PFSK-1 (cell line): ENCODE results near the gene SCN5A.

Experiments used
- FOXP2 ChIP-seq: optimal IDR thresholded peaks from 2 replicates; pipeline ENCODE3; 2011; ENCODE audit warnings: borderline replicate concordance, control low read depth, inconsistent platforms; ENCODE audit not compliant: insufficient read depth; ENCODE audit errors: extremely low read length, extremely low read depth
- POLR2AphosphoS5 ChIP-seq: IDR thresholded peaks from 2 replicates; pipeline ENCODE4 v1.6.1; 2012; ENCODE audit warnings: low read depth, mild to moderate bottlenecking, control low read depth, low read length, moderate library complexity
- REST ChIP-seq, 2 experiments: IDR thresholded peaks; 2 replicates each; pipeline versions ENCODE4 v1.6.1 to v1.8.0; 2011 to 2012; ENCODE audit warnings: low read depth in 2 of 2, low read length in 2 of 2, control low read depth in 1 of 2, inconsistent platforms in 1 of 2, mild to moderate bottlenecking in 1 of 2, moderate library complexity in 1 of 2; ENCODE audit not compliant: insufficient read depth in 1 of 2
- SIN3A ChIP-seq: IDR thresholded peaks from 2 replicates; pipeline ENCODE4 v1.6.1; 2012; ENCODE audit warnings: mild to moderate bottlenecking, low read length, moderate library complexity, borderline replicate concordance; ENCODE audit not compliant: insufficient read depth
- TAF1 ChIP-seq: IDR thresholded peaks from 2 replicates; pipeline ENCODE4 v1.6.1; 2012; ENCODE audit warnings: low read length, control low read depth, borderline replicate concordance; ENCODE audit not compliant: insufficient read depth

Gene SCN5A

GRCh38 chr3:38644016-38644661 is 5.3 kb downstream of the SCN5A start:
- TF ChIP-seq REST (IDR thresholded peaks at IDR 0.05; ENCODE audit: insufficient read depth in 1 of 2, low read depth in 2 of 2, low read length in 2 of 2) (no peak), SIN3A (no peak), FOXP2 (no peak), POLR2AphosphoS5 (no peak), TAF1 (no peak)

GRCh38 chr3:38643592-38643991 is 5.9 kb downstream of the SCN5A start:
- no peak for TF ChIP-seq TAF1
- TF ChIP-seq FOXP2, result no peak
- no peak for TF ChIP-seq SIN3A
- no peak for TF ChIP-seq POLR2AphosphoS5
- no peak for TF ChIP-seq REST (IDR thresholded peaks at IDR 0.05; ENCODE audit: insufficient read depth in 1 of 2, low read depth in 2 of 2, low read length in 2 of 2)

- TF ChIP-seq REST (IDR thresholded peaks at IDR 0.05; ENCODE audit: insufficient read depth in 1 of 2, low read depth in 2 of 2, low read length in 2 of 2), result no peak
- TF ChIP-seq TAF1, result no peak
- TF ChIP-seq POLR2AphosphoS5, result no peak
- TF ChIP-seq SIN3A, result no peak
- no peak for TF ChIP-seq FOXP2
These were observed 6.4 kb downstream of the SCN5A start for GRCh38 chr3:38643090-38643489.

GRCh38 chr3:38641461-38642110 is 7.9 kb downstream of the SCN5A start:
- TF ChIP-seq TAF1 (no peak), REST (IDR thresholded peaks at IDR 0.05; ENCODE audit: insufficient read depth in 1 of 2, low read depth in 2 of 2, low read length in 2 of 2) (no peak), POLR2AphosphoS5 (no peak), SIN3A (no peak), FOXP2 (no peak)
